Inferior parietal cortex (tissue), 1 donor: ENCODE results near the gene CHST7.

Experiments
- DNase-seq: peaks from one replicate; pipeline ENCODE4 v3.0.0-alpha.2; 2016; ENCODE audit errors: extremely low spot score

CHST7 gene

GRCh38 chrX:46647251-46647650 lies 73.7 kb downstream of the CHST7 start:
- DNase-seq, result no peak
